ENCODE measurements around the gene PTGIS. TPM values are rescaled to one million over a fixed set of nuclear protein-coding genes. Genes with fewer than 3 reads are reported as not detected.

PTGIS gene
- total and polyA plus RNA-seq, 2 donors (not counting 3 experiments of a cell fraction or from before 2014, with no cell fraction given): 6.2 to 11.8 TPM

DNA sequence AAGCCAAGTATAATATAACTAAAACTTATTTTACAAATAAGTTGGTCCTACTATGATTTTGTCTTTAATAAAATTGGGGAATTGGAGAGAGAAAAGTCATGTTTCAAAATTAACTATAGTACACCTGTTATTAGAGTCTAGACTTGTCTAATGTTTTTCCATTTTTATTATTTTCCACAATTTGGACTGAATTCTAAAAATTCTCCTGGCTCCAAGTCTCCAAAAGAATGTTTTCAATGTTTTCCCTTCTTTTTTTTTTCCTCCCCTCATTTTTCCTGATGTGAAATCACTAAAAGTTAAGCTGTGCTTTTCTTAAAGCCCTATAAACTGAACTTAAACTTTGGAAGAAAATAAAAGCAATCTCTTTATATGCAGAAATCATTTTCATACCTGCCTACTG, 11.3 kb downstream of the PTGIS start:
- Histone ChIP-seq H3K27ac (ENCODE audit: insufficient read depth, low read depth, low read length) (no peak overlapping the region), H3K36me3 (ENCODE audit: control insufficient read depth in 2 of 2, extremely low read depth in 1 of 2, insufficient read depth in 2 of 2, low read length in 2 of 2) (no peaks in the 10 kb centered on the region), H3K9me1 (replicated peaks; ENCODE audit: control insufficient read depth, extremely low read depth, insufficient read depth, low read length) (no peaks in the 10 kb centered on the region), H3K4me1 (ENCODE audit: control insufficient read depth, extremely low read depth, insufficient read depth, low read length) (peaks cover 25% of the 10 kb centered on the region), H4K20me1 (replicated peaks; ENCODE audit: control insufficient read depth, extremely low read depth, insufficient read depth, low read length) (no peaks in the 10 kb centered on the region), H3K9ac (replicated peaks; ENCODE audit: extremely low read depth, insufficient read depth, low read length) (no peak overlapping the region), H3K4me2 (ENCODE audit: insufficient read depth, low read length) (no peak overlapping the region), H3K9me3 (replicated peaks; ENCODE audit: control insufficient read depth, insufficient read depth, low read length) (no peaks in the 10 kb centered on the region), H2AFZ (ENCODE audit: low read depth, low read length) (no peak overlapping the region), H3K4me3 (replicated peaks in 1 of 3; ENCODE audit: insufficient read depth in 1 of 3, low read depth in 1 of 3, low read length in 3 of 3) (no peak overlapping the region), H3K27me3 (ENCODE audit: control insufficient read depth in 2 of 2, insufficient read depth in 2 of 2, low read length in 2 of 2) (no peaks in the 10 kb centered on the region), H3K79me2 (ENCODE audit: control insufficient read depth, insufficient read depth, low read length) (no peaks in the 10 kb centered on the region)
- CTCF ChIA-PET: interaction anchor here (0.7 to 4.4 kb wide), 8 partner anchors 9 to 53 kb away, joined by 3 to 48 read pairs (median 6); no protein-coding TSS in a partner anchor
- dilution Hi-C loops (cut with MboI; ENCODE audit: extremely low pct_ligation_motif_present, low sequenced_read_pairs) (no loop called here), intact Hi-C loops (cut with micrococcal nuclease) (no loop called here)
- DNase-seq (ENCODE audit: low read depth, low spot score) (no peak), FAIRE-seq (peak; percentile 15)
- no TSS peak for BruUV-seq (replicated peaks)
- POLR2A ChIA-PET: interaction anchor here (0.7 kb wide), 1 partner anchor 9 kb away, joined by 4 read pairs; no protein-coding TSS in a partner anchor
- no peak for TF ChIP-seq GATA2 (IDR thresholded peaks at IDR 0.05; ENCODE audit: insufficient read depth, insufficient read length, low read depth, low read length)
- TF ChIP-seq POLR2AphosphoS5 (IDR thresholded peaks at IDR 0.05; ENCODE audit: insufficient read depth, low read depth, low read length): no peak
- TF ChIP-seq MYC (IDR thresholded peaks at IDR 0.05; ENCODE audit: low read depth, low read length): no peak
- TF ChIP-seq EZH2 (IDR thresholded peaks at IDR 0.05; ENCODE audit: borderline replicate concordance, low read depth, low read length, severe bottlenecking): no peak
- TF ChIP-seq FOS (IDR thresholded peaks at IDR 0.05; ENCODE audit: borderline replicate concordance, insufficient read depth, low read length): no peak
- TF ChIP-seq, protein P1, sequence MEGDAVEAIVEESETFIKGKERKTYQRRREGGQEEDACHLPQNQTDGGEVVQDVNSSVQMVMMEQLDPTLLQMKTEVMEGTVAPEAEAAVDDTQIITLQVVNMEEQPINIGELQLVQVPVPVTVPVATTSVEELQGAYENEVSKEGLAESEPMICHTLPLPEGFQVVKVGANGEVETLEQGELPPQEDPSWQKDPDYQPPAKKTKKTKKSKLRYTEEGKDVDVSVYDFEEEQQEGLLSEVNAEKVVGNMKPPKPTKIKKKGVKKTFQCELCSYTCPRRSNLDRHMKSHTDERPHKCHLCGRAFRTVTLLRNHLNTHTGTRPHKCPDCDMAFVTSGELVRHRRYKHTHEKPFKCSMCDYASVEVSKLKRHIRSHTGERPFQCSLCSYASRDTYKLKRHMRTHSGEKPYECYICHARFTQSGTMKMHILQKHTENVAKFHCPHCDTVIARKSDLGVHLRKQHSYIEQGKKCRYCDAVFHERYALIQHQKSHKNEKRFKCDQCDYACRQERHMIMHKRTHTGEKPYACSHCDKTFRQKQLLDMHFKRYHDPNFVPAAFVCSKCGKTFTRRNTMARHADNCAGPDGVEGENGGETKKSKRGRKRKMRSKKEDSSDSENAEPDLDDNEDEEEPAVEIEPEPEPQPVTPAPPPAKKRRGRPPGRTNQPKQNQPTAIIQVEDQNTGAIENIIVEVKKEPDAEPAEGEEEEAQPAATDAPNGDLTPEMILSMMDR (IDR thresholded peaks at IDR 0.05; ENCODE audit: extremely low read depth in 1 of 2, insufficient read depth in 1 of 2, low read depth in 1 of 2, low read length in 2 of 2): no peak
- TF ChIP-seq, protein P2, sequence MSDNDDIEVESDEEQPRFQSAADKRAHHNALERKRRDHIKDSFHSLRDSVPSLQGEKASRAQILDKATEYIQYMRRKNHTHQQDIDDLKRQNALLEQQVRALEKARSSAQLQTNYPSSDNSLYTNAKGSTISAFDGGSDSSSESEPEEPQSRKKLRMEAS (IDR thresholded peaks at IDR 0.05; ENCODE audit: insufficient read depth, insufficient read length): no peak
- TF ChIP-seq JUN (IDR thresholded peaks at IDR 0.05; ENCODE audit: borderline replicate concordance, insufficient read depth, insufficient read length, low read depth): no peak
- TF ChIP-seq POLR2A (IDR thresholded peaks at IDR 0.05; ENCODE audit: low read depth, low read length): no peak
